ENCODE results near the gene NELFA. TPM values are rescaled to one million over a fixed set of nuclear protein-coding genes. Genes with fewer than 3 reads are reported as not detected.
"Not testable (repeated sequence)": the region's sequence is repeated elsewhere in the genome, so short reads cannot be mapped to it uniquely, and the experiment has no call there.

NELFA gene
- total RNA-seq, 1 experiment from 2014 or later = 15.0 TPM

DNA sequence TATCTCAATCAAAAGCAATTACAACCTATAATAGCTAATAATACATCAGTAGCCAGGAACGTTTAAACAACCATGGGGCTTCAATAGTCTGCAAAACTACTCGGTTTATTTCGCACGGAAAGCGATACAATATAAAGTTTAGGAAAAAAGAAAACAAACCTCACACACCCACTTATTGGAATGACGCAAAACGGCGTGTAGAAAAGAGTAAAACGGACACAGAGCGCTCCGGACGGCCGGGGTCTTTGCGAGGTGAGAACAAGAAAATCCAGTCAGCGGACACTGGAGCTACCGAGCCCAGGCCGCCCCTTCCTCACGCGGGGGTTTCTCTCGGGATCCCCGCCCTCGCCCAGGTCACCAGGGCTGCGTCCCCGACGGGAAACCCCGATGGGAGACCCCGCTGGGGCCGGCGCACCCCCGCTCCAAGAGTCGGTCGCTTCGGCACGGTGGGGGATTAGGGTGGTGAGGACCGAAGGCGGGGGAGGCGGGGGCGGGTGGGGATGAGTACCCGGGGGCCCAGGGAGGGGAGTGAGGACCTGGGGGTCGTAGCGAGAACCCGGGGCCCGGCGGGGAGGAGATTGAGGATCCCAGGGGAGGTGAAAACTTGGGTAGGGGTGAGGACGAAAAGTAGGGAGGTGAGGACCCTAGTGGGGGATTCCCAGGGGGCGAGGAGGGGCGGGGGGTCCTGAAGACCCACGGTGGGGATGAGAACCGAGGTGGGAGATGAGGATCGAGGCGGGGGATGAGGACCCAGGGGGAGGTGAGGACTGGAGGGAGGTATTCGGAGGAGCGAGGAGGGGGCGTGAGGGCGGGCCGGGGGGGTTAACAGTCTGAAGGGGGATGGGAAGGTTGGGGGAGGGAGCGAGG is 737 bp downstream of the NELFA start:
- H3K9me3 ChIP-seq = no peaks in the 10 kb centered on the region
- peak overlapping the region; percentile 96 for H3K4me3 ChIP-seq
- H3K36me3 ChIP-seq = peaks cover 20% of the 10 kb centered on the region
- DNase-seq = no peak
- H3K27me3 ChIP-seq = no peaks in the 10 kb centered on the region

DNA sequence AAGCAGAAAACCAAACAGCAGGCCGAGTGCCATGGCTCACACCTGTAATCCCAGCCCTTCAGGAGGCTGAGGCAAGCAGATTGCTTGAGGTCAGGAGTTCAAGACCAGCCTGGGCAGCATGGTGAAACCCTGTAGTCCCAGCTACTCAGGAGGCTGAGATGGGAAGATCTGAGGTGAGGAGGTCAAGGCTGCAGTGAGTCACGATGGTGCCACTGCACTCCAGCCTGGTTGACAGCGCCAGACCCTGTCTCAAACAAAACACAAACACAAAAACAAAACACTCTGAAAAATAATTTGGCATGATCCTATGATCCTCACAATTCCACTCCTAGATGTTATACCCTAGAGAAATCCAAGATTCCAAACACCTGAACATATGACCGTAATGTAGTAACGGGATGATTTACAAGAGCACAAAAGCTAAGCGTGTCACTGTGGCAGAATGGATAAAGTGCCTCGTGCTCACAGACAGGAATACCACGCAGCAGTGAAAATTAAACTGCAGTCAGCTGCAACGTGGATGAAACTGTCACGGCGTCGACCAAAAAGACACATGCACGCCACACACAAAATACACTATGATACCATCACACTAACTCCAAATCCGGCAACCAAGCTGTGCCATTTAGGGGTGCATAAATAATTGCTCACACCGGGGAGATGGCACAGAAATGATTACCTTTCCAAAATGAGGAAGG is 1.7 kb downstream of the NELFA start:
- Histone ChIP-seq H3K27me3 (no peaks in the 10 kb centered on the region), H3K9me3 (no peaks in the 10 kb centered on the region), H3K4me3 (peak overlapping the region; percentile 96), H3K36me3 (peaks cover 25% of the 10 kb centered on the region)
- no peak for DNase-seq

DNA sequence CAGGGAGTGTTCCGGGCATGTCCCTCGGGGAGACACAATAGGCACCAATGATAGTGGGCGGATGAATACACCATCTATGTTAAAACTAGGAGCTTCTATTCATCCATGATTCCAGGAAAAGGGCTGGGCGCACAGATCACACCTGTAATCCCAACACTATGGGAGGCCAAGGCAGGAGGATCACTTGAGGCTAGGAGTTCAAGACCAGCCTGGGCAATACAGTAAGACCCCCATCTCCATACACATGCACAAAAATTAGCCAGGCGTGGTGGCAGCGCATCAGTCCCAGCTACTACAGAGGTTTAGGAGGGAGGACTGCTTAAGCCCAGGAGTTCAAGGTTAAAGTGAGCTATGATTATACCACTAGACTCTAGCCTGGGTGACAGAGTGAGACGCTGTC is 2.4 kb downstream of the NELFA start:
- no peaks in the 10 kb centered on the region for H3K9me3 ChIP-seq
- no peaks in the 10 kb centered on the region for H3K27me3 ChIP-seq

DNA sequence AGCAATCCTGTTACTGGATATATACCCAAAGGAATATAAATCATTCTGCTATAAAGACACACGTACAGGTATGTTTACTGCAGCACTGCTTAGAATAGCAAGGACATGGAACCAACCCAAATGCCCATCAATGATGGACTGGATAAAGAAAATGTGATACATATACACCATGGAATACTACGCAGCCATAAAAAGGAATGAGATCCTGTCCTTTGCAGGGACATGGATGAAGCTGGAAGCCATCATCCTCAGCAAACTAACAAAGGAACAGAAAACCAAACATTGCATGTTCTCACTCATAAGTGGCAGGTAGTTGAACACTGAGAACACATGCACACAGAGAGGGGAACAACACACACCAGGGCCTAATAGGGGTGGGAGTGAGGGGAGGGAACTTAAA is 5.4 kb downstream of the NELFA start:
- DNase-seq, H3K4me3 ChIP-seq, H3K9me3 ChIP-seq, H3K27me3 ChIP-seq: not testable (repeated sequence)
- H3K36me3 ChIP-seq = peaks cover 50% of the 10 kb centered on the region

More for the DNA sequence above, 2.4 kb downstream of the NELFA start:
- peaks cover 25% of the 10 kb centered on the region for H3K36me3 ChIP-seq
- no peak for DNase-seq
- no peak overlapping the region for H3K4me3 ChIP-seq

DNA sequence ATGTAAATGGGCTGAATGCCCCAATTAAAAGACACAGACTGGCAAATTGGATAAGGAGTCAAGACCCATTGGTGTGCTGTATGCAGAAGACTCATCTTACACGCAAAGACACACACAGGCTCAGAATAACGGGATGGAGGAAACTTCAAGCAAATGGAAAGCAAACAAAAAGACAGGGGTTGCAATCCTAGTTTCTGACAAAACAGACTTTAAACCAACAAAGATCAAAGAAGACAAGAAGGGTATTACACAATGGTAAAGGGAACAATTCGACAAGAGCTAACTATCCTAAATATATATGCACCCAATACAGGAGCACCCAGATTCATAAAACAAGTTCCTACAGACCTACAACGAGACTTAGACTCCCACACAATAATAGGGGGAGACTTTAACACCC is 9.5 kb downstream of the NELFA start:
- DNase-seq, H3K9me3 ChIP-seq, H3K4me3 ChIP-seq, H3K27me3 ChIP-seq: not testable (repeated sequence)
- peaks cover 43% of the 10 kb centered on the region for H3K36me3 ChIP-seq

DNA sequence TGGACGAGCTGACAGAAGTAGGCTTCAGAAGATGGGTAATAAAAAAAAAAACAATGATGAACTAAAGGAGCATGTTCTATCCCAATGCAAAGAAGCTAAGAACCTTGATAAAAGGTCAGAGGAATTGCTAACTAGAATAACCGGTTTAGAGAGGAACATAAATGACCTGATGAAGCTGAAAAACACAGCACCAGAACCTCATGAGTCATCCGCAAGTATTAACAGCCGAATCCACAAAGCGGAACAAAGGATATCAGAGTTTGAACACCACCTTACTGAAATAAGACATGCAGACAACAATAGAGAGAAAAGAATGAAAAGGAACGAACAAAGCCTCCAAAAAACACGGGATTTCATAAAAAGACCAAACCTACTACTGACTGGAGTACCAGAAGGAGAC is 10.5 kb downstream of the NELFA start:
- Histone ChIP-seq H3K4me3 (no peak overlapping the region), H3K27me3 (no peaks in the 10 kb centered on the region), H3K9me3 (peaks cover 2% of the 10 kb centered on the region; the same call in 1 of the 2 replicates), H3K36me3 (peaks cover 39% of the 10 kb centered on the region)
- DNase-seq = no peak

DNA sequence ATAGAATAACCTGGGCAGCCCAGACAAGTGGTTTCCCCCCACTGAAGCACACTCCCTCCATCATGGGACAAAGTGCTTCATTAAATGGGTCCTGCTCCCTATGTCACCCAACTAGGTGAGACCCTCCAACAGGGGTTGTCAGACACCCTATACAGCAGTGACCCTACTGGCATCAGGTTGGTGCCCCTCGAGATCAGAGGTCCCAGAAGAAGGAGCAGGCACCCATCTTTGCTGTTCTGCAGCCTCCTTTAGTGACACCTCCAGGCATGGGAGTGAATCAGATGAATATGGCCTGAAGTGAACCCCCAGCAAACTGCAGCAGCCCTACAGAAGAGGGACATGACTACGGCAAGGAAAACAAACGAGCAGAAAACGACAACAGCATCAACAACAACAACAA is 11.1 kb downstream of the NELFA start:
- Histone ChIP-seq H3K9me3 (peaks cover 2% of the 10 kb centered on the region; the same call in 1 of the 2 replicates), H3K36me3 (peaks cover 35% of the 10 kb centered on the region), H3K4me3 (no peak overlapping the region), H3K27me3 (no peaks in the 10 kb centered on the region)
- DNase-seq = no peak

DNA sequence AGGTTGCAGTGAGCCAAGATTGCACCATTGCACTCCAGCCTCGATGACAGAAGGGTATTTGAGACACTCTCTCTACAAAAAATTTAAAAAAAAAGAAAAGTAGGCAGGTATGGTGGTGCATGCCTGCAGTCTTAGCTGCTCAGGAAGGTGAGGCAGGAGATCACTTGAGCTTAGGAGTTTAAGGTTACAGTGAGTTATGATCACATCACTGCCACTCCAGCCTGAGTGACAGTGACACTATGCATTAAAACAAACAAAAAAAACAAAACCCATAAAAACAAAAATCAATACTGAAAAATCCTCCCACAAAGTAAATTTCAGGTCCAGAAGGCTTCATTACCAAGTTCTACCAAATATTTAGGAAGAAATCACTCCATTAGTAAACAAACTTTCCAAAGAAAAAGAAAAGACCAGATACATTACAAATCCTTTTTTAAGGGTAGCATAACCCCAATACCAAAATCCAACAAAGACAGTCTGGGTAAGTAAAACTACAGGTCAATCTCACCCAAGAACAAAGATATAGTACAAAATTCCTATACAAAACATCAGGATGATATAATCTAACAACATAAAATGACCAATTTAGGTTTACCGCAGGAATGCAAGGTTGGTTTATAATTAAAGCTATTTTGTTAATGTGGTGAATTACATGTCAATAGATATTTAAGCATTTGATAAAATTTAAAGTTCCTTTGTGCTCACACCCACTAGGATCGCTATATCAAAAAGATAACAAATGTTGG is 11.7 kb downstream of the NELFA start:
- H3K36me3 ChIP-seq = peaks cover 32% of the 10 kb centered on the region
- no peaks in the 10 kb centered on the region for H3K27me3 ChIP-seq
- no peak overlapping the region for H3K4me3 ChIP-seq
- no peak for DNase-seq
- peaks cover 2% of the 10 kb centered on the region; the same call in 1 of the 2 replicates for H3K9me3 ChIP-seq

DNA sequence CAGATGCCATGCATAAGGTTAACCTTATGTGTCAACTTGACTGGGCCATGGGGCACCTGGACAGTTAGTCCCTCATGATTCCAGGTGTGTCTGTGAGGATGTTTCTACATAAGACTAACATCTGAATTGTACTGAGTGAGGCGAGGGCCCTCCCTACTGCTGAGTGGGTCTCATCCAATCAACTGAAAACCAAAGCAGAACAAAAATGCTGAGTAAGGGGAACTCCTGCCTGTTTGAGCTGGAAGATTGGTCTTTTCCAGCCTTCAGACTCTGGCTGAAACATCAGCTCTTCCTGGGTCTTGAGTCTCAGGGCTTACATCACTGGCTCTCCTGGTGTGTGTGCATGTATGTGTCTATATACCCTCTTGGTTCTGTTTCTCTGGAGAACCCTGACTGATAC is 13.8 kb downstream of the NELFA start:
- DNase-seq = no peak
- Histone ChIP-seq H3K9me3 (0 out of 2 replicates have a peak, but pooled peaks cover 2% of the 10 kb centered on the region), H3K27me3 (no peaks in the 10 kb centered on the region), H3K36me3 (peaks cover 19% of the 10 kb centered on the region), H3K4me3 (no peak overlapping the region)

DNA sequence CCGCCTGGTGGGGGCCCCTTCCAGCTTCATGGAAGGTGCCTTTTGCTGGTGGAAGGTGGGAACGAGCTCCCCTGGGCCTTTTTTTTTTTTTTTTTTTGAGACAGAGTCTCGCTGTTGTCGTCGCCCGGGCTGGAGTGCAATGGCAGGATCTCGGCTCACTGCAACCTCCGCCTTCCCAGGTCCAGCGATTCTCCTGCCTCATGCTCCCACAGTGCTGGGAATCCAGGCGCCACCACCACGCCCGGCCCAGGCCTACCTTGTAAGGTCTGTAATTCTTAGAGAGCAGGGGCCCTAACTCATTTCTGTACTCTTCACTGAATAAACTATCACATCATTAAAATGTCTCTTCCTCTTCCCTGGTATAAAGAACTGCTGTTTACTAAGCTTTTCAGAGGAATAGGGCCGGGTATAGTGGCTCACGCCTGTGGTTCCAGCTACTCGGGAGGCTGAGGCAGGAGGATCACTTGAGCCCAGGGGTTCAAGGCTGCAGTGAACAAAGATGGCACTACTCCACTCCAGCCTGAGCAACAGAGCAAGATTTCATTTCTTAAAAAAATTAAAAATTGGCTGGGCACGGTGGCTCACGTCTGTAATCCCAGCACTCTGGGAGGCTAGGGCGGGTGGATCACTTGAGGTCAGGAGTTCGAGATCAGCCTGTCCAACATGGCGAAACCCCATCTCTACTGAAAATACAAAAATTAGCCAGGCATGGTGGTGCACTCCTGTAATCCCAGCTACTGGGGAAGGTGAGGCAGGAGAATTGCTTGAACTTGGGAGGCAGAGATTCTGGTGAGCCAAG is 14.9 kb downstream of the NELFA start:
- H3K9me3 ChIP-seq, H3K27me3 ChIP-seq, H3K4me3 ChIP-seq, DNase-seq: not testable (repeated sequence)
- peaks cover 12% of the 10 kb centered on the region for H3K36me3 ChIP-seq

DNA sequence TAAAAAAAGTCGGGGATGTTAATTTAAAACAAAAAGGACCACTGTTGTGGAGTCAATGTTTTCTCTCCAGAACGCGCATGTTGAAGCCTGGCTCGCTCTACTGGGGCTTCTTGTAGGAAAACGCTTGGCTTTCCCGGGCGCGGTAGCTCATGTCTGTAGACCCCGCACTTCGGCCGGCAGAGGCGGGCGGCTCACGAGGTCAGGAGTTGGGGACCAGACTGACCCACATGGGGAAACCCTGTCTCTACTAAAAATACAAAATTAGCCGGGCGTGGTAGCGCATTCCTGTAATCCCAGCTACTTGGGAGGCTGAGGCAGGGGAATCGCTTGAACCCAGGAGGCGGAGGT is 15.6 kb downstream of the NELFA start:
- no peak overlapping the region for H3K4me3 ChIP-seq
- peaks cover 7% of the 10 kb centered on the region for H3K36me3 ChIP-seq
- 0 out of 2 replicates have a peak, but pooled peaks cover 2% of the 10 kb centered on the region for H3K9me3 ChIP-seq
- no peak for DNase-seq
- no peaks in the 10 kb centered on the region for H3K27me3 ChIP-seq

DNA sequence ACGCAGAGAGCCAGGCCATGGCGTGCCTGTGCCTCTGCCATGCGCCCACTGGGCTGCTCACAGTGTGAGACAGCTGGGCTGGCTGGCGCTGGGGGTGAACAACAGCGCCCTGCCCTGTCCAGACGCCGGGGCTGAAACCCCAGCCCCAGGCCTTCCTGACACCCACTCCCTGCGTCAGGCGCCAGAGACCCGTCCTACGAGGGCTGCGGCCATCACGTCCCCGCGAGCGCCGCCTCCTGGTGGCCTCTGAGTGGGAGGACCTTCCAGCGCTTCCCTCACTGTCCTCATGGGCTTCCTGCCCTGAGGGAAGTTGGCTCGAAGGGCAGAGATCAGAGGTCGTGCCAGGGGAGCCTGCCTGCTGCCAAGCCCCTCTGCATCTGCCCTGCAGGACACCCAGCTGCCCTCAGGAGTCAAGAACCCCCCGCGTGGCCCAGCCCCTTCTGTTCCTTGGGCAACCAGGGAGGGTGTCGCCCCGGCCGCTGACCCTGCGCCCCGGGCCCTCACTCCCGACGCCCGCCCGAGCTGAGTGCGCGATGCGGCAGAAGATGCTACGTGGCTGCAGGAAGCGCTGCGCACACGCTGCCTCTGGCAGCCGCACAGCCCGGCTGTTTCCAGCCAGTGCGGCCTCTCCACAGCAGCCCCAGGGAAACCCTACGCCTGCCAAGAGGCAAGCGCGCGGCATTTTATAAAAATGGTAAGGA is 16.2 kb downstream of the NELFA start:
- Histone ChIP-seq H3K27me3 (no peaks in the 10 kb centered on the region), H3K9me3 (no peaks in the 10 kb centered on the region), H3K4me3 (no peak overlapping the region), H3K36me3 (peaks cover 3% of the 10 kb centered on the region)
- no peak for DNase-seq

DNA sequence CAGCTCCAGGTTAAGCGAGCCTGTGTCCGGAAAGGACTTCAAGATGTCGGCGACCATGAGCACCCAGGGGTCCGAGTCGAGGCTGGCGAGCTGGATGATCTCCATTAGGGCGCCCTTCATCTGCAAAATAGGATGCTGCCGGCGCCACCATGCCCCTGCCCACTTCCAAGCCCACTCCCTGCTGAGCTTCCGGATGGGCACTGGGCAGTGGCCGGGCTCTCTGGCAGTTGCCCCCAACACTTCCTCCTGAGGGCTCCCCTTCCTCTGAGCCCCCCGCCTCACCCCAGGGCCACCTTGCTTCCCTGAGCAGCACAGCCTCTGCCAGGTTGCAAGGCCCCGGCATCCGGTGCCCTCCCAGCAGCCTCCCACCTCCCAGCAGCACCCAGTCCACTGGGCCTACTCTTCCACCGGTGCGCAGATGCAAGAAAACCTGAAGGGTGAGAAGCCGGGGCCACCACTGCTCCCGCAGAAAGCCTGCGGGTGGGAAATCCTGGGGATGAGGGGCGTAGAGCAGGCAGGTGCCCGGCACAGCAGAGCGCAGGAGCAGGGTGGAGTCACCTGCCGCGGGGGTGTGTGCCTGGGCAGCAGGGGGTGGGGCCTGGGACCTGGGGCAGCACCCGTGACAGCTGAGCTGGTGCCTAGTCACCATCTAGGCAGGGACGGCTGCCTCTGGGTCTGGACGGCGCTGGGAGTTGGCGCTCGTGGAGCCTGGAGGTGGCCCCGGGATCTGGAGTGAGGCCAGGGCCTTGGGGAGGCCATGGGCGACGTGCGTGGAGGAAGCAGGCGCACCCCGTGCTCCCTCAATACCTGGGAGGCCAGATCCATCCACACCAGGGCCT is 17.0 kb downstream of the NELFA start:
- Histone ChIP-seq H3K27me3 (no peaks in the 10 kb centered on the region), H3K4me3 (no peak overlapping the region), H3K36me3 (no peaks in the 10 kb centered on the region; the same call in 1 of the 2 replicates), H3K9me3 (no peaks in the 10 kb centered on the region)
- no peak for DNase-seq

DNA sequence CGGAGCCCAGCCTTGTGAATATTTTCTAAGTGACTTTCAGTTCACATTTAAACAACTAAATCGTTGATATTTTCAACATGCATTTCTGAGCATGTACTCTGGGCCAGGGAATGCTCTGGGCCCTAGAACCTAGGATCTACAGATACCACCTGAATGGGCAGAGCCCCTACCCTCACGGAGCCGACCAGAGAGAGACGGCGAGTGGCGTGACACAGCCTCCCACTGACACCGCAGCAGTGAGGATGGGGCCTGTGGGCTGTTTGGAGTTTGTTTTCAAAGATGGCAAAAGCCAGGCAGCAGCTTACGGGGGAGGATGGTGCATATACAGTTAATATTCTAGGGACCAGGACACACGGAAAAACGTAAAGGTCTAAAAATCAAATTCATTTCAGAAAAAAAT is 17.7 kb downstream of the NELFA start:
- H3K36me3 ChIP-seq = no peaks in the 10 kb centered on the region
- no peak for DNase-seq
- no peak overlapping the region for H3K4me3 ChIP-seq
- no peaks in the 10 kb centered on the region for H3K9me3 ChIP-seq
- no peaks in the 10 kb centered on the region for H3K27me3 ChIP-seq

DNA sequence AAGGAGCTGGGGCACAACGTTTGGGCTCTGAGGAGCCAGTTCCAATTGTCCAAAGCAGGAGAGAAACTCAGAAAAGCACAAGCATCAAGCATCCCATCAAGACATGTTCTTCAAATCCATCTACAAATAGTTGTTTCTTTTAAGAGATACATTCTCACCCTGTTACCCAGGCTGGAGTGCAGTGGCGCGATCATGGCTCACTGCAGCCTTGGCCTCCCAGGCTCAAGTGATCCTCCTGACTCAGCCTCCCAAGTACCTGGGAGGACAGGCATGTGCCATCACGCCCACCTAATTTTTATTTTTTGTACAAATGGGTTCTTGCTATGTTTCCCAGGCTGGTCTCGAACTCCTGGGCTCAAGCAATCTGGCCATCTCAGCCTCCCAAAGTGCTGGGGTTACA is 18.1 kb downstream of the NELFA start:
- DNase-seq = no peak
- Histone ChIP-seq H3K4me3 (no peak overlapping the region), H3K9me3 (no peaks in the 10 kb centered on the region), H3K36me3 (no peaks in the 10 kb centered on the region), H3K27me3 (no peaks in the 10 kb centered on the region)

All from MG63 (cell line).